DND-41 (cell line): ENCODE results near the gene RGMA.
A peak's percentile ranks its signal among the peaks of the same experiment; 100 is the strongest.

Source experiments
- ATAC-seq: fragments of 200-7000 bp; cut with Tn5 transposase; 3 replicates; pipeline ENCODE4 v1.9.1; 2021; ENCODE audit warnings: low read depth; ENCODE audit not compliant: insufficient read depth
- DNase-seq: peaks from one replicate; pipeline ENCODE4 v3.0.0-alpha.2; 2020
- H2AFZ ChIP-seq: 2 replicates; pipeline ENCODE4 v1.6.0; 2012; ENCODE audit warnings: low read depth, low read length
- H3K27ac ChIP-seq: 2 replicates; pipeline ENCODE4 v1.5.1; 2012; ENCODE audit warnings: low read length, inconsistent platforms
- H3K27me3 ChIP-seq: fragments of 200-600 bp; sonication (generic); 2 replicates; pipeline ENCODE4 v1.6.0; 2012; ENCODE audit warnings: low read length, mild to moderate bottlenecking, inconsistent platforms; ENCODE audit not compliant: insufficient read depth, poor library complexity
- H3K36me3 ChIP-seq: 2 replicates; pipeline ENCODE4 v1.5.1; 2012; ENCODE audit warnings: low read length, inconsistent platforms; ENCODE audit not compliant: insufficient read depth
- H3K4me1 ChIP-seq: 2 replicates; pipeline ENCODE4 v1.5.1; 2012; ENCODE audit warnings: mild to moderate bottlenecking, low read length; ENCODE audit not compliant: insufficient read depth
- H3K4me2 ChIP-seq: 2 replicates; pipeline ENCODE4 v1.6.0; 2012; ENCODE audit warnings: mild to moderate bottlenecking, moderate library complexity, low read length, inconsistent platforms; ENCODE audit not compliant: insufficient read depth
- H3K4me3 ChIP-seq, 2 experiments: fragments of 200-600 bp in 1 of 2; shearing (Covaris generic) in 1 of 2; 2 replicates each; pipeline ENCODE4 v1.5.1; 2012 to 2016; ENCODE audit warnings: inconsistent platforms in 2 of 2, low read length in 2 of 2, mild to moderate bottlenecking in 2 of 2, low read depth in 1 of 2, moderate library complexity in 1 of 2
- H3K79me2 ChIP-seq: 2 replicates; pipeline ENCODE4 v1.6.0; 2012; ENCODE audit warnings: low read length, inconsistent platforms; ENCODE audit not compliant: insufficient read depth
- H3K9ac ChIP-seq: 2 replicates; pipeline ENCODE4 v1.6.0; 2012; ENCODE audit warnings: low read depth, mild to moderate bottlenecking, inconsistent platforms, low read length, moderate library complexity
- H3K9me3 ChIP-seq: 2 replicates; pipeline ENCODE4 v1.5.1; 2012; ENCODE audit warnings: low read length, moderate library complexity, mild to moderate bottlenecking, inconsistent platforms; ENCODE audit not compliant: insufficient read depth, severe bottlenecking
- H4K20me1 ChIP-seq: 2 replicates; pipeline ENCODE4 v1.6.0; 2012; ENCODE audit warnings: low read length; ENCODE audit not compliant: insufficient read depth
- EZH2 ChIP-seq: IDR thresholded peaks from 3 replicates; pipeline ENCODE4 v1.6.1; 2012; ENCODE audit warnings: borderline replicate concordance, low read depth, mild to moderate bottlenecking, moderate library complexity, low read length, inconsistent platforms; ENCODE audit not compliant: severe bottlenecking
- TF ChIP-seq, protein P1 (sequence below): IDR thresholded peaks from 2 replicates; pipeline ENCODE4 v1.5.1; 2012; ENCODE audit warnings: borderline replicate concordance, low read length, moderate library complexity, mild to moderate bottlenecking; ENCODE audit not compliant: poor library complexity, severe bottlenecking; ENCODE audit errors: extremely low read depth

The RGMA gene, protein sequence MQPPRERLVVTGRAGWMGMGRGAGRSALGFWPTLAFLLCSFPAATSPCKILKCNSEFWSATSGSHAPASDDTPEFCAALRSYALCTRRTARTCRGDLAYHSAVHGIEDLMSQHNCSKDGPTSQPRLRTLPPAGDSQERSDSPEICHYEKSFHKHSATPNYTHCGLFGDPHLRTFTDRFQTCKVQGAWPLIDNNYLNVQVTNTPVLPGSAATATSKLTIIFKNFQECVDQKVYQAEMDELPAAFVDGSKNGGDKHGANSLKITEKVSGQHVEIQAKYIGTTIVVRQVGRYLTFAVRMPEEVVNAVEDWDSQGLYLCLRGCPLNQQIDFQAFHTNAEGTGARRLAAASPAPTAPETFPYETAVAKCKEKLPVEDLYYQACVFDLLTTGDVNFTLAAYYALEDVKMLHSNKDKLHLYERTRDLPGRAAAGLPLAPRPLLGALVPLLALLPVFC

GRCh38 chr15:93088981-93089726 is at the start of gene RGMA:
TSS of gene RGMA (minus strand) at chr15:93089211. CDS start at chr15:93088932, 279 bp downstream.
- Histone ChIP-seq H3K79me2 (peaks cover 43% of the 10 kb centered on the region), H3K27me3 (no peaks in the 10 kb centered on the region), H3K4me2 (peak within 1 kb of the TSS; percentile 69), H4K20me1 (no peaks in the 10 kb centered on the region), H3K4me1 (peaks cover 37% of the 10 kb centered on the region), H3K4me3 (peak within 1 kb of the TSS; percentile 59 to 86), H3K27ac (peak within 1 kb of the TSS; percentile 79), H3K9me3 (no peaks in the 10 kb centered on the region), H3K9ac (peak within 1 kb of the TSS; percentile 79), H2AFZ (peak within 1 kb of the TSS; percentile 88), H3K36me3 (no peaks in the 10 kb centered on the region)
- ATAC-seq (no peak; the same call in 2 of the 3 replicates), DNase-seq (peak; percentile 40)
- TF ChIP-seq, protein P1, sequence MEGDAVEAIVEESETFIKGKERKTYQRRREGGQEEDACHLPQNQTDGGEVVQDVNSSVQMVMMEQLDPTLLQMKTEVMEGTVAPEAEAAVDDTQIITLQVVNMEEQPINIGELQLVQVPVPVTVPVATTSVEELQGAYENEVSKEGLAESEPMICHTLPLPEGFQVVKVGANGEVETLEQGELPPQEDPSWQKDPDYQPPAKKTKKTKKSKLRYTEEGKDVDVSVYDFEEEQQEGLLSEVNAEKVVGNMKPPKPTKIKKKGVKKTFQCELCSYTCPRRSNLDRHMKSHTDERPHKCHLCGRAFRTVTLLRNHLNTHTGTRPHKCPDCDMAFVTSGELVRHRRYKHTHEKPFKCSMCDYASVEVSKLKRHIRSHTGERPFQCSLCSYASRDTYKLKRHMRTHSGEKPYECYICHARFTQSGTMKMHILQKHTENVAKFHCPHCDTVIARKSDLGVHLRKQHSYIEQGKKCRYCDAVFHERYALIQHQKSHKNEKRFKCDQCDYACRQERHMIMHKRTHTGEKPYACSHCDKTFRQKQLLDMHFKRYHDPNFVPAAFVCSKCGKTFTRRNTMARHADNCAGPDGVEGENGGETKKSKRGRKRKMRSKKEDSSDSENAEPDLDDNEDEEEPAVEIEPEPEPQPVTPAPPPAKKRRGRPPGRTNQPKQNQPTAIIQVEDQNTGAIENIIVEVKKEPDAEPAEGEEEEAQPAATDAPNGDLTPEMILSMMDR: no peak
- TF ChIP-seq EZH2: no peak

DNA sequence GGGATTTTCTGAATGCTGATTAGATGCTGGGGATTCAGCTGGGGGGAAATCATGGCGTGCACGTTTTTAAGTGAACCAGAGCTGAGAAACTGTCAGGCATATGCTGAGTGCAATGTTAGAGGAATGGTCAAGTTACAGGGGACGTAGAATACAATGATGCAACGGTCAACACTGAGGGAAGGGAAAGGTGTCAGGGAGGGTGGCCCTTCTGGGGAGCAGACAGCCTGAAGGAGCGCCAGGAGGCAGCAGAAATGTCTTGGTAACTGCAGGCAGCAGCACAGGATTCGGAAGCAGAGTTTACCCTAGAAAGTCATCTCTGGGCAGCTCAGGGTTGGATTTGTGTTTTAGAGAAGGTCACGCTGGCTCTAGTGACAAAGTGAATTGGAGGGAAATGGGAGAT is 47.6 kb upstream of the RGMA start:
- Histone ChIP-seq H4K20me1 (no peaks in the 10 kb centered on the region), H3K4me2 (no peak overlapping the region), H3K9ac (no peak overlapping the region), H3K27me3 (no peaks in the 10 kb centered on the region), H2AFZ (no peak overlapping the region), H3K4me1 (peaks cover 8% of the 10 kb centered on the region), H3K9me3 (no peaks in the 10 kb centered on the region), H3K79me2 (no peaks in the 10 kb centered on the region), H3K36me3 (no peaks in the 10 kb centered on the region), H3K27ac (no peak overlapping the region), H3K4me3 (no peak overlapping the region)
- TF ChIP-seq, protein P1: no peak
- TF ChIP-seq EZH2: no peak
- ATAC-seq: no peak
- no peak for DNase-seq

GRCh38 chr15:93135997-93136397 is 47.0 kb upstream of the RGMA start:
- Histone ChIP-seq H3K4me3 (no peak overlapping the region), H3K79me2 (no peaks in the 10 kb centered on the region), H3K9me3 (no peaks in the 10 kb centered on the region), H3K27ac (no peak overlapping the region), H2AFZ (no peak overlapping the region), H3K9ac (no peak overlapping the region), H3K36me3 (no peaks in the 10 kb centered on the region), H3K27me3 (no peaks in the 10 kb centered on the region), H4K20me1 (no peaks in the 10 kb centered on the region), H3K4me1 (peaks cover 2% of the 10 kb centered on the region; the same call in 1 of the 2 replicates), H3K4me2 (no peak overlapping the region)
- ATAC-seq: peak; percentile 39; the same call in 1 of the 3 replicates
- TF ChIP-seq EZH2: no peak
- TF ChIP-seq, protein P1: no peak
- no peak for DNase-seq
